Activated CD8-positive, alpha-beta memory T cell treated with anti-CD3 and anti-CD28 coated beads for 36 hours (primary cell): ENCODE measurements around the gene MAGED2. TPM values are rescaled to one million over a fixed set of nuclear protein-coding genes. Genes with fewer than 3 reads are reported as not detected.
"Not testable (repeated sequence)": the region's sequence is repeated elsewhere in the genome, so short reads cannot be mapped to it uniquely, and the experiment has no call there.

ENCODE experiments used
- CTCF ChIA-PET: fragments of 350-600 bp; sonication (Branson Sonifier 250); formaldehyde crosslinking; loops from one replicate; lab custom pipeline; 2021; ENCODE audit warnings: antibody characterized with exemption; lab: Charles Lee
- POLR2A ChIA-PET: fragments of 350-600 bp; sonication (Branson Sonifier 250); formaldehyde crosslinking; loops from one replicate; lab custom pipeline; 2021; ENCODE audit warnings: antibody characterized with exemption; lab: Charles Lee
- total RNA-seq, 2 experiments: library from RNA; stranded (reverse); gene quantifications; one replicate each; pipeline ENCODE4 v1.2.3, GENCODE V29; 2021

MAGED2 gene
- total RNA-seq, result 10 to 100 TPM; 31.7 to 34.4 TPM

DNA sequence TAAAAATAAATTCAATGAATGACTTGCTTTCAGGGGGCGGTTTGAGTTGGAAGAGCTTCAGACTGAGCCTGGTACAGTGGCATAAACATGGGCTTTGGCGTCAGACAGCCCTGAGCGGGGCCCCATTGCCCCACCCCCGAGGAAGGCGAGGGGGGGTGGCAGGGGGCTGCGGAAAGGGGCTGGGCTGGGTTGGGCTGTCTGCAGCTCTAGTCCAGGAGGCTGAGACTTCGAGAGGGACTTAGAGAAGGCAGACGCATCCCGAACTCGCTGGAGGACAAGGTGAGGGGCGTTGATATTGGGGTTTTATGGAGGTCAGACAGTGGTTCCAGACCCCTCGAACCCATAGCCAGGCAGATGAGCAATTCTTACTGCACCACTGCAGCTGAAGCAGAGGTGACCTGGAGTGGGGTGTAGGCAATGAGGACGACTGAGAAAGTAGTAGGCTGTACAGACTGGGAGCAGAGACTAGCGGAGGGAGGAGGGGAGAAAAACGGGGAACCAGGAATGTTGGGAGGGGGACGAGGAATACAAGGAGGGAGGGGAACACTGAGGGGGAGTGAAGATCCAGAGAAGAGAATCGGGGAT lies at the start of gene MAGED2:
MAGED2 (plus strand) TSS at position 222 of the 585 bp plus-strand sequence. CDS start 1,587 bp downstream, outside the sequence.
- ChIA-PET CTCF (no interaction called here), POLR2A (interaction anchor here (0.7 to 1.5 kb wide), 2 partner anchors 277 to 765 kb away, joined by 4 read pairs; partner anchors contain the start of gene GNL3L)

- POLR2A ChIA-PET, result no interaction called here
- CTCF ChIA-PET, result no interaction called here
These were observed 49.2 kb upstream of the MAGED2 start for GRCh38 chrX:54758114-54759055.

- CTCF ChIA-PET, POLR2A ChIA-PET: not testable (repeated sequence)
These were observed 33.0 kb upstream of the MAGED2 start for GRCh38 chrX:54774391-54775094.

DNA sequence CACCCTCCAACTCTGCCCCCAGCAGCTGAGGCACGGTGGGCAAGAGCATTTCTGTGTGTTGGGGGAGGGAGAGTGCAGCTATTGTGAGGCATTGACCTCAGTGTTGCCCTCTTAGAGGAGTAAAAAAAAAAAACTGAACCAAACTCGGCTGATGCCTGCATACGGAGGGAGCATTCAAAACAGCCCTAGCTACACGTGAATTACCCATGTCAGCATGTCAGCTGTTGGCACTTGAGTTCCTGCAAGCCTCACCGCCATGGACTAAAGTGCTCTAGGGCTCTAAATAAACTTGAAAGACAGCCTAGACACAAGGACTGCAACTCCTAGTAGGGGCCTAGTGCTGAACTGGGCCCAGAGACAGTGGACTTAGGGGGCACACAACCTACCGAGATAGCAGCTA lies 31.5 kb upstream of the MAGED2 start:
- ChIA-PET CTCF (no interaction called here), POLR2A (no interaction called here)

DNA sequence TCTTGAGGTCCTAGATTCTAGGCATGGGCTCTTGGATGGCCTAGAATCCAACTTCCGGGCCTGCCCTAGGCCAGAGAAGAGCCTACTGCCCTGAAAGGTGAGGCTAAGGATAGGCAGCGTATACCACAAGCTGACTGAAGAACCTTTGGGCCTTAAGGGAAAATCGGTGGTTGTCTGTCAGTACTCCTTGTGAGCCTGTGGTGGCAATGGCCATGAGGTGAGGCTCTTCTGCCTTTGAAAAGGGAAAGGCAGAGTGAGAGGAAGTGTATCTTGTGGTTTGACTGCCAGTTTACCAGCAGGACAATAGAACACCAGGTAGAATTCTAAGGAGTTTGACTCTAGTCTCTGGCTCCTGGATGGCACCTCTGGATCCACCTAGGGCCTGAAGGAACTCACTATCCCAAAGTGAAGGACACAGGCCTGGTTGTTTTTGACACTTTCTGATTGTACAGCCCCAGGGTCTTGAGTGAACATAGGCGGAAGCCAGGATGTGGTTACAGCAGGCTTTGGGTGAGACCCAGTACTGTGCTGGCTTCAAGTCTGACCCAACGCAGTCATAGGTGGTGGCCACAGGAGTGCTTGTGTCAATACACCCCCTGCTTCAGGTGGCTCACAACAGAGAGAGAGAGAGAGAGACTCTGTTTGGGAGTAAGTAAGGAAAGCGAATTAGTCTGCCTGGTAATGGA lies 30.4 kb upstream of the MAGED2 start:
- POLR2A ChIA-PET, result no interaction called here
- CTCF ChIA-PET, result no interaction called here

DNA sequence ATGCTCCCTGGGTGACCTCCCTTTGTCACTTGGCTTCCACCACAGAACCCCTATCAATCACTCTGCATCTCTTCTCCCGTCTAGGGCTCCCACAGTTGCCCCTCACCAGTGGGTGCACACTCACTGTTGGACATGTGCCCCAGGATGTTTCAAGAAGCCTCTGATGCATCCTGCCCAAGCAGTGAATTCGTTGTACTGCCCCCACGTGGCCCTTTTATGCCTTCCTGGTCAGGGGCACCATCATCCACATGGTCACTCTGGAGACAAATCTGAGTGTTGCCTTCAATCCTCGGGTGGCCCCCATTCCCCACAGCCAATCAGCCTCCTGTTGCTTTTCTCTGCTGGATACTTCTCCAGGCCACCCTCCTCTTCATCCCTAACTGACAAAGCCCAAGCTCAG lies 21.6 kb upstream of the MAGED2 start:
- CTCF ChIA-PET, result no interaction called here
- POLR2A ChIA-PET, result no interaction called here

- ChIA-PET POLR2A (no interaction called here), CTCF (interaction anchor here (0.6 to 1.0 kb wide), 2 partner anchors 147 to 366 kb away, joined by 3 to 5 read pairs; no protein-coding TSS in a partner anchor)
These were observed 20.6 kb upstream of the MAGED2 start for GRCh38 chrX:54786967-54787366.

DNA sequence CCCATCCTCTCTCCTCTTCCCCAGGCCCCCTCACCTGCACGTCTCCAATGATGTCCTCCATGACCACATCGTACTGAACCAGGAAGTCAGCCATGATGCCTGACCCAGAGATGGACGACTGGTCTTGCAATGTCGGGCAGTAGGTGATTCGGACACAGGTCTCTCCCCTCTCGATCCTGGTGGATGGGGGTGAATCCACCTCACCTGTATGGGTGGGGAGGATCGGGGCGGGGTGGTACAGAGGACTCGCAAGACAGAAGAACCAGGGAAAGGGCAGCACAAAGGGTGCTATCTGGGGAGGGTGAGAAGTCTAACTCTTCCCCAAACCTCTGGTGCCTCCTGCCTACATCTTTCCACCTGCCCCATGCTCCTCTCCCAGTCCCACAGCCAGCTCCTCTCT lies 19.1 kb upstream of the MAGED2 start:
- ChIA-PET POLR2A (no interaction called here), CTCF (no interaction called here)

DNA sequence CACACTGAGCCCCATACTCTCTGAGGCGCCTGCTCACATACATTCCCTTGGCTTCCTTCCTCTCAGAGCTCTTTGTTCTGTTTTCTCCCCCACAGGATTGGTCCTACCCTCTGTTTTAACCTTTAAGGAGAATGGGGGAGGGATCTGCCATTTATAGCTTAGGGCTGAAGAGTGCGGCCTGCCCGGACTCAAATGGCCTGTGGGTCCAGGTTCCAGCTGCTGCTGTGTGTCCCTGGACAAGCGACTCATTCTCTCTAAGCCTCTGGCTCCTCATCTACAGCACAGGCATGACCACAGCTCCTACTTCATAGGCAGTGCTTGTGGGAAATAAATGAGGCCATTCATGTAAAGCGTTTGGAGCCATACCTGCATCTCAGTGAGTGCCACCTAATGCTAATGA lies 18.1 kb upstream of the MAGED2 start:
- CTCF ChIA-PET, POLR2A ChIA-PET: not testable (repeated sequence)

DNA sequence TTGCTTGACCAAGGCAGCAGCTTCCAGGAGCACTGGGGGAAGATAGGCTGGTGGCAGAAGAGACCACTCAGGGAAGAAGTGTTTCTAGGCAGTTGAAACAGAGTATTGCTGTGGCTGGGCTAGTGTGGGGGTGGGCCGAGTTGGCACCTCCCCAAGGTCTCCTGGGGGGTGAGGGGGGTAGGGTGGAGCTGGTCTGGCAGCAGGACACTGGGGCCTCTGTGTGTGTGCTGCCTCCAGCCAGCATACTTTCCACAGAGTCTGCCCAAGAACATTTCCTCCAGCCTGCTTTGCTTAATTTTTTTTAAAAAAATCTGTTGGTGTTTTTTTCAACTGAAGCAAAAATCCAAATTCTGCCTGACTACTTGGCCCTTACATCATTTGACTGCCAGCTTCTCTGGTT lies 13.5 kb upstream of the MAGED2 start:
- CTCF ChIA-PET, result no interaction called here
- POLR2A ChIA-PET, result no interaction called here

DNA sequence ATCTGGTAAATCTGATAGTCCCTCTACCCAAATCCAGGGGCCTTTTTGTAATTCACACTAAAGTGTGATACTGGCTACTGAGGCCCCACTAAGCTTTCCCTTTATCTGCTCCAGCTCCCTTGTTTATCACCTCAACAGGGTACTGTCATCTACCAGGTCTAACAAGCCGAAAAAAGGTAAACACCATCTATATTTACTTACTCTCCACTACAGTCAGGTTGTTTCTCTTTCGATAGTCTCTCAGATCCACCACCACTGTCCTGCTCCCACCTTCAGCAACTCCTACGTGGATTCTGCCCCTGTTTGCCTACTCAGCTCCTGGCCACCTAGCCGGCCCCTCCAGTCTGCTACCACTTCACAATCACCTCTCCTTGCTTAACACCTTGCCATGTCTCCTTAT lies 12.8 kb upstream of the MAGED2 start:
- POLR2A ChIA-PET, result no interaction called here
- CTCF ChIA-PET, result no interaction called here

- CTCF ChIA-PET, result no interaction called here
- POLR2A ChIA-PET, result no interaction called here
These were observed 9.4 kb upstream of the MAGED2 start, which contains the start of gene ITIH6 for GRCh38 chrX:54798137-54798536. TSS of gene ITIH6 (minus strand) at chrX:54798255. CDS start at chrX:54798210, 45 bp downstream.

- ChIA-PET CTCF (no interaction called here), POLR2A (no interaction called here)
These were observed 8.5 kb upstream of the MAGED2 start for GRCh38 chrX:54799046-54799445.

DNA sequence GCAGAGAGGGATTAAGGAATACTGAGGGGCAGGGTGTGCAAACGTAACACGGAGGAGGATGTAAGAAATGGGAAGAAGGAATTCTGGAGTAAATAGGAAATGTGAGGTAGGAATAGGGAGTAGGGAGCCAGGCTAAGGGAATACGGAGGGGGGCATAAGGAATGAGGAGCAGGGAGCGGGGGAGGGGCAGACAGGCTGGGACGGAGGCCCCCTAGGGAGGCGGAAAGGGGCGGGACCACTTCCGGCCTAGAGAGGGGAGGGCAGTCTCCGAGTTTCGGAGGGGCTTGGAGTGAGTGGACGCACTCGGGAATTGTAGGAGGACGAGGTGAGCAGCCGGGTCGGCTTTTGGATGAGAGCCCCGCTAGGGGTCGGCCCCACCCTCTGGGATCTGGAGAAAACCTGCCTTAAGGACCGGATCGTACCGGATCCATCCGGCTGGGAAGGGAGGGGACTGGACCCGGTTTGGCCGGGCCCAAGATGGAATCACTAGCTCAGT lies 612 bp downstream of the MAGED2 start:
- ChIA-PET POLR2A (interaction anchor here (0.7 to 1.5 kb wide), 4 partner anchors 169 to 765 kb away, joined by 3 to 7 read pairs (median 4); partner anchors contain the start of gene GNL3L), CTCF (interaction anchor here (1.7 kb wide), 1 partner anchor 168 kb away, joined by 5 read pairs; no protein-coding TSS in a partner anchor)

- POLR2A ChIA-PET, result interaction anchor here (0.6 to 1.5 kb wide), 5 partner anchors 169 to 766 kb away, joined by 3 to 7 read pairs (median 4); partner anchors contain the start of gene GNL3L
- CTCF ChIA-PET, result interaction anchor here (1.7 kb wide), 1 partner anchor 169 kb away, joined by 5 read pairs; no protein-coding TSS in a partner anchor
These were observed 1.3 kb downstream of the MAGED2 start for GRCh38 chrX:54808605-54809483.

DNA sequence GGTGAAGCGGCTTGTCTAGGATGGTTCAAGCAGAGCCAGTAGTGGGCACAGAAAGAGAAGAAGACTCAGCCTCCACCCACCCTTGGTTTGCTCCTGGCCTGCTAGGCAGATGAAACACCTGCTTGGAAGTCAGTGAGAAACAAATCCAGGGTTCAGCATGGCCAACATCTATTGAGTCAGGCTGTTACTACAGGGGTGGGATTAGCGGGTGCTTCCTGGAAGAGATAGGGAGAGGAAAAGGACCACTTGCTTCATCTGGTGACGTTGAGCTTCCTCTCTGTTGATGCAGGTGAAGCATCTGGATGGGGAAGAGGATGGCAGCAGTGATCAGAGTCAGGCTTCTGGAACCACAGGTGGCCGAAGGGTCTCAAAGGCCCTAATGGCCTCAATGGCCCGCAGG lies 3.0 kb downstream of the MAGED2 start:
- POLR2A ChIA-PET, result no interaction called here
- CTCF ChIA-PET, result no interaction called here

GRCh38 chrX:54811301-54811885 lies 3.8 kb downstream of the MAGED2 start:
- ChIA-PET POLR2A (no interaction called here), CTCF (no interaction called here)

GRCh38 chrX:54812306-54812705 lies 4.8 kb downstream of the MAGED2 start:
- POLR2A ChIA-PET, result no interaction called here
- CTCF ChIA-PET, result no interaction called here
